Activated T-cell treated with anti-CD3 and anti-CD28 coated beads, Interleukin-2, amount 50 U/mL, for 24 hours (primary cell): ENCODE results near the gene YPEL3.

ENCODE experiments used
- DNase-seq: peaks from one replicate; pipeline ENCODE4 v3.0.0-alpha.2; 2020
- H3K27ac Mint-ChIP-seq: 2 replicates; pipeline ENCODE4 v1.8.0; 2020; ENCODE audit warnings: mild to moderate bottlenecking, mixed read lengths
- H3K27me3 Mint-ChIP-seq: 2 replicates; pipeline ENCODE4 v1.8.0; 2020; ENCODE audit warnings: mixed read lengths
- H3K36me3 Mint-ChIP-seq: 2 replicates; pipeline ENCODE4 v1.8.0; 2020; ENCODE audit warnings: low read depth, mixed read lengths
- H3K4me1 Mint-ChIP-seq: 2 replicates; pipeline ENCODE4 v1.8.0; 2020; ENCODE audit warnings: low read depth, mixed read lengths
- H3K4me3 Mint-ChIP-seq: 2 replicates; pipeline ENCODE4 v1.8.0; 2020; ENCODE audit warnings: mild to moderate bottlenecking, moderate library complexity, mixed read lengths
- H3K9me3 Mint-ChIP-seq: 2 replicates; pipeline ENCODE4 v1.8.0; 2020; ENCODE audit warnings: mixed read lengths

The YPEL3 gene

DNA sequence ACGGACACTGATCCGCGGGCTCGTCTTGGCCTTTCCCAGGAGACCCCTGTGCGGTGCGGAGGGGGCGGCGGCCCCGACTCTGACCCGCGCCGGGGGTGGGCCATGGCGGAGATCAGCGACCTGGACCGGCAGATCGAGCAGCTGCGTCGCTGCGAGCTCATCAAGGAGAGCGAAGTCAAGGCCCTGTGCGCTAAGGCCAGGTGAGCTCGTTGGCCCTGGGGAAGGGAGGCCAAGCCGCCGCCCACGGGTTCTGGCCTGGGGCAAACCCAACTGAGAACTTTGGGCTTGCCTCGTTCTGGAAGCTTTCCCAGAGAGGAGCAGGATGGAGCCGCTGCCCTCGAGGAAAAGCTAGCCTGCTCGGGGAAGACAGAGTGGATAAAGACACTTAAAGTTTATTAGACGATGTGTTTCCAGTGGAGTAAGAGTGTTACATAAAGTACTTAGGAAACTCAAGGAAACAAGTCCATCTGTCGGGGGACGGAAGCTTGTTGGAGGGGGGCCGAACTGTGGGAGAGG is 19.7 kb downstream of the YPEL3 start:
- peaks cover 46% of the 10 kb centered on the region for H3K4me1 Mint-ChIP-seq
- DNase-seq: no peak
- H3K27ac Mint-ChIP-seq: peak overlapping the region; percentile 97
- peaks cover 85% of the 10 kb centered on the region for H3K36me3 Mint-ChIP-seq
- peak overlapping the region; percentile 89 for H3K4me3 Mint-ChIP-seq
- H3K9me3 Mint-ChIP-seq: no peaks in the 10 kb centered on the region
- no peaks in the 10 kb centered on the region for H3K27me3 Mint-ChIP-seq

- H3K27ac Mint-ChIP-seq: peak within 1 kb of the TSS; percentile 97
- H3K36me3 Mint-ChIP-seq: peaks cover 85% of the 10 kb centered on the region
- peaks cover 46% of the 10 kb centered on the region for H3K4me1 Mint-ChIP-seq
- peak within 1 kb of the TSS; percentile 89 for H3K4me3 Mint-ChIP-seq
- H3K9me3 Mint-ChIP-seq: no peaks in the 10 kb centered on the region
- peak; percentile 93 for DNase-seq
- H3K27me3 Mint-ChIP-seq: no peaks in the 10 kb centered on the region
Measured at GRCh38 chr16:30075503-30076275, 20.3 kb downstream of the YPEL3 start, which contains the start of gene PPP4C. Gene PPP4C, plus strand, starts transcription at chr16:30075994. Its CDS starts 384 bp downstream, at chr16:30076378.

GRCh38 chr16:30070490-30070889 is 25.5 kb downstream of the YPEL3 start:
- peaks cover 85% of the 10 kb centered on the region for H3K36me3 Mint-ChIP-seq
- no peak overlapping the region for H3K4me3 Mint-ChIP-seq
- DNase-seq: no peak
- no peaks in the 10 kb centered on the region for H3K27me3 Mint-ChIP-seq
- H3K9me3 Mint-ChIP-seq: no peaks in the 10 kb centered on the region
- peaks cover 48% of the 10 kb centered on the region for H3K4me1 Mint-ChIP-seq
- peak overlapping the region; percentile 91 for H3K27ac Mint-ChIP-seq

DNA sequence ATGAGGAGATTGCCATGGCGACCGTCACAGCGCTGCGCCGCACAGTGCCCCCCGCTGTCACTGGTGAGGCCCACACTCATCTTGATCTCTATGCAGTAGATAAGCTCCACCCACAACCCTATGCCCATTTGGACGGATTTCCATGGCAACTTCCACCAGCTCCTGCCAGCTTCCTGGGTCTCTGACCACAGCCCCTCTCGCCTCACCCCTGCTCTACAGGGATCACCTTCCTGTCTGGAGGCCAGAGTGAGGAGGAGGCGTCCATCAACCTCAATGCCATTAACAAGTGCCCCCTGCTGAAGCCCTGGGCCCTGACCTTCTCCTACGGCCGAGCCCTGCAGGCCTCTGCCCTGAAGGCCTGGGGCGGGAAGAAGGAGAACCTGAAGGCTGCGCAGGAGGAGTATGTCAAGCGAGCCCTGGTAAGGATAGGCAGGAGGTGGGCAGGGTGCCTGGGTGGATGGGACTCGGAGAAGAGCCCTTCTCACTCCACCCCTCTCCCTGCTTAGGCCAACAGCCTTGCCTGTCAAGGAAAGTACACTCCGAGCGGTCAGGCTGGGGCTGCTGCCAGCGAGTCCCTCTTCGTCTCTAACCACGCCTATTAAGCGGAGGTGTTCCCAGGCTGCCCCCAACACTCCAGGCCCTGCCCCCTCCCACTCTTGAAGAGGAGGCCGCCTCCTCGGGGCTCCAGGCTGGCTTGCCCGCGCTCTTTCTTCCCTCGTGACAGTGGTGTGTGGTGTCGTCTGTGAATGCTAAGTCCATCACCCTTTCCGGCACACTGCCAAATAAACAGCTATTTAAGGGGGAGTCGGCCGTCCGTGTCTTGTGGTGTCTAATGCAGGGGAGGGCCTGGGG is 26.2 kb downstream of the YPEL3 start:
- H3K36me3 Mint-ChIP-seq: peaks cover 87% of the 10 kb centered on the region
- H3K27ac Mint-ChIP-seq: peak overlapping the region; percentile 91
- no peaks in the 10 kb centered on the region for H3K27me3 Mint-ChIP-seq
- H3K4me3 Mint-ChIP-seq: peak overlapping the region; percentile 53
- H3K4me1 Mint-ChIP-seq: peaks cover 44% of the 10 kb centered on the region
- DNase-seq: no peak
- H3K9me3 Mint-ChIP-seq: no peaks in the 10 kb centered on the region

GRCh38 chr16:30068750-30069610 is 27.0 kb downstream of the YPEL3 start:
- peak; percentile 63 for DNase-seq
- Mint-ChIP-seq H3K27me3 (no peaks in the 10 kb centered on the region), H3K4me3 (peak overlapping the region; percentile 53), H3K4me1 (peaks cover 42% of the 10 kb centered on the region), H3K36me3 (peaks cover 89% of the 10 kb centered on the region), H3K27ac (peak overlapping the region; percentile 91), H3K9me3 (no peaks in the 10 kb centered on the region)

GRCh38 chr16:30068333-30068732 is 27.7 kb downstream of the YPEL3 start:
- Mint-ChIP-seq H3K36me3 (peaks cover 87% of the 10 kb centered on the region), H3K4me1 (peaks cover 46% of the 10 kb centered on the region), H3K9me3 (no peaks in the 10 kb centered on the region), H3K4me3 (peak overlapping the region; percentile 53), H3K27ac (peak overlapping the region; percentile 91), H3K27me3 (no peaks in the 10 kb centered on the region)
- DNase-seq: no peak

DNA sequence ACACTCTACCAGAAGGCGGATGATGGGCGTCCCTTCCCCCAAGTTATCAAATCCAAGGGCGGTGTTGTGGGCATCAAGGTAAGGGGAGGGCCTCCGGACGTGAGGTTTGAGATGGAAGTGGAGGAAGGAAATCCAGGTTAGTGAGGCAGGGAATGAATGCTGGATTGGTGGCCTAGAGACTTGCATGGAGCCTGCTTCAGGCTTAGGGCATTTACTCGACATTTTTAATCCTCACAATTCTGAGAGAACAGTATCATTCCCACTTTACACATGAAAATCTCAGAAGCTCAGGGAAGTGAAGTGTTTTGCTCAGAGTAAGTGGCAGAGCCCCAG is 28.5 kb downstream of the YPEL3 start:
- Mint-ChIP-seq H3K36me3 (peaks cover 83% of the 10 kb centered on the region), H3K27me3 (no peaks in the 10 kb centered on the region), H3K4me1 (peaks cover 49% of the 10 kb centered on the region), H3K9me3 (no peaks in the 10 kb centered on the region), H3K4me3 (peak overlapping the region; percentile 99), H3K27ac (peak overlapping the region; percentile 99)
- no peak for DNase-seq

DNA sequence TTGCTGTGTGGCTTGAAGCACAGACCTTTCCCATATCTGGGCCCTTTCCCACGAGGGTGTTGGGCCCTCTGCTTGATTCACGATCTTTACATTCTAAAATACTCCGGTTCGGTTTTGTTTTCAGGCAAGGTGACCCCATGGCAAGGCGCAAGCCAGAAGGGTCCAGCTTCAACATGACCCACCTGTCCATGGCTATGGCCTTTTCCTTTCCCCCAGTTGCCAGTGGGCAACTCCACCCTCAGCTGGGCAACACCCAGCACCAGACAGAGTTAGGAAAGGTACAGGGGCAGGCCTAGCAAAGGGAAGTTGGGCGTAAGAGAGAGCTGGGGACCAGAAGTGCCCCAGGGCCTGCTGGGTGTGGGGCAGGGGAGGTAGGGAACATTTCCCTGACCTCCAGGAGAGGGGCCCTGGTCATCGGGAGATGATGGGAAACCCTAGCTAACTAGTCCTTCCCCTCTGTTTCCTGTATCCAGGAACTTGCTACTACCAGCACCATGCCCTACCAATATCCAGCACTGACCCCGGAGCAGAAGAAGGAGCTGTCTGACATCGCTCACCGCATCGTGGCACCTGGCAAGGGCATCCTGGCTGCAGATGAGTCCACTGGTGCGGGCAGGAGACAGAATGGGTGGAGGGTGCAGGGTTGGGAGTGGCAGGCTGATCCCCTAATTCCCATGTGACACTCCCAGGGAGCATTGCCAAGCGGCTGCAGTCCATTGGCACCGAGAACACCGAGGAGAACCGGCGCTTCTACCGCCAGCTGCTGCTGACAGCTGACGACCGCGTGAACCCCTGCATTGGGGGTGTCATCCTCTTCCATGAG is 29.0 kb downstream of the YPEL3 start:
- no peak for DNase-seq
- Mint-ChIP-seq H3K27me3 (no peaks in the 10 kb centered on the region), H3K36me3 (peaks cover 77% of the 10 kb centered on the region), H3K9me3 (no peaks in the 10 kb centered on the region), H3K27ac (peak overlapping the region; percentile 99), H3K4me3 (peak overlapping the region; percentile 99), H3K4me1 (peaks cover 47% of the 10 kb centered on the region)

DNA sequence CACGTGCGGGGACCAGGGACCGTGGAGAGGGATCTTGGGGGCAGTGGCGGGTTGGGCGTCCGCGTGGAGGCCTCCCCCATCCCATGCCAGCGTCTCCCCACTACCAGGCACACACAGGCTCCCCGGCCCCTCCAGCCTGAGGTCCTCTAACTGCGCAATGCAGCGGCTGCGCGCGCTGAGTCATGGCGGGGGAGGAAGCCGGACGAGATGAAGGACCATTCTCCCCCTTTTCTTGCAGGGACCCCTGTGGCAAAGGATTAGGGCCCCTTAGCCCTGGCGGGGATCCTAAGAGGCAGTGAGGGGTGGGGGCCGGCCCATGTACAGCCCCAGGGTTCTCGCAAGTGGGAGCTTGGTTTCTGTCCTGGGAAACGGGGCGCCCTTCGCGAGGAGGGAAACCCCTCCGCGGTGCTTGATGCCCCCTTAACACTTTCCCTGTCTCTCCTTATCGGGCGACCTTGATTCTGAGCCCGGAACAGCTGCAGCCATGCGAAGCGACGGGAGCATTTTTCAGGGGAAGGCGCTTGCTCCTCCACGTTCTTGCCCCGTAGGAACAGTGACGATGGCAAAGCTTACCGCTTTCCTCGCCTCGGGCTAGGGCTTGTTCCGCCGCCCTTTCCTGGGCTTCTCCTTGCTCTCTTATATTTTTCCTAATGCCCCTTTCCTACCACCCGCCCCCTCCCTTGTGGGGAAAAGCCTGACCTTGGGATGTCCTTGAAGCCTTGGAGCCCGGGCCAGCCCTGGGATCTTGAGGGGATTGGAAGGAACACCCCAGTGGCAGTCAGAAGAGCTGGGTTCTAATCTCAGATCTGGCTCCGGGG is 29.9 kb downstream of the YPEL3 start:
- H3K27me3 Mint-ChIP-seq: no peaks in the 10 kb centered on the region
- peaks cover 69% of the 10 kb centered on the region for H3K36me3 Mint-ChIP-seq
- peaks cover 47% of the 10 kb centered on the region for H3K4me1 Mint-ChIP-seq
- DNase-seq: no peak
- peak overlapping the region; percentile 99 for H3K27ac Mint-ChIP-seq
- peak overlapping the region; percentile 99 for H3K4me3 Mint-ChIP-seq
- no peaks in the 10 kb centered on the region for H3K9me3 Mint-ChIP-seq

- Mint-ChIP-seq H3K27ac (peak within 1 kb of the TSS; percentile 99), H3K9me3 (no peaks in the 10 kb centered on the region), H3K4me3 (peak within 1 kb of the TSS; percentile 99), H3K36me3 (peaks cover 61% of the 10 kb centered on the region), H3K27me3 (no peaks in the 10 kb centered on the region), H3K4me1 (peaks cover 45% of the 10 kb centered on the region)
- DNase-seq: peak; percentile 97
Measured at GRCh38 chr16:30065102-30065942, 30.7 kb downstream of the YPEL3 start, which contains the start of gene ALDOA. Gene ALDOA, plus strand, starts transcription at chr16:30065760. Its CDS starts 1,138 bp downstream, at chr16:30066898.

- Mint-ChIP-seq H3K4me1 (peaks cover 39% of the 10 kb centered on the region), H3K36me3 (peaks cover 55% of the 10 kb centered on the region), H3K9me3 (no peaks in the 10 kb centered on the region)
Measured at GRCh38 chr16:30064729-30065101, 31.3 kb downstream of the YPEL3 start.

More at GRCh38 chr16:30064729-30065101, 31.3 kb downstream of the YPEL3 start:
- Mint-ChIP-seq H3K4me3 (peak overlapping the region; percentile 99), H3K27ac (peak overlapping the region; percentile 99), H3K27me3 (no peaks in the 10 kb centered on the region)
- no peak for DNase-seq
